ENCODE measurements around the gene ZBTB45. TPM values are rescaled to one million over a fixed set of nuclear protein-coding genes. Genes with fewer than 3 reads are reported as not detected.

ZBTB45 gene
- total and polyA plus RNA-seq, 9 of the 15 experiments (the other 6 are each of a cell fraction or from before 2014, with no cell fraction given): 0.08 to 16.1 (median 1.8) TPM

GRCh38 chr19:58558623-58559274 is 39.1 kb upstream of the ZBTB45 start (continued):
- TF ChIP-seq POLR2B (IDR thresholded peaks at IDR 0.05; ENCODE audit: low read depth, partially characterized antibody) (peak; percentile 46), SMARCA5 (IDR thresholded peaks at IDR 0.05) (no peak), ZNF146 (CRISPR knock-in tag; IDR thresholded peaks at IDR 0.05; ENCODE audit: unreplicated experiment) (no peak), BACH1 (tag; IDR thresholded peaks at IDR 0.05) (no peak), RBM15 (IDR thresholded peaks at IDR 0.05; ENCODE audit: insufficient read depth, low read length) (no peak), HES1 (IDR thresholded peaks at IDR 0.05; ENCODE audit: low read depth) (no peak), HMG20B (CRISPR knock-in tag; IDR thresholded peaks at IDR 0.05) (no peak), RERE (CRISPR knock-in tag; IDR thresholded peaks at IDR 0.05; ENCODE audit: borderline replicate concordance) (no peak), POLR2AphosphoS2 (IDR thresholded peaks at IDR 0.05; ENCODE audit: low read length) (no peak), POLR2AphosphoS5 (IDR thresholded peaks at IDR 0.05; ENCODE audit: control insufficient read depth, insufficient read depth, low read depth, low read length) (no peak; the same call in 1 of the 2 replicates), CBFA2T2 (conservative IDR thresholded peaks at IDR 0.05) (no peak), POLR3G (IDR thresholded peaks at IDR 0.05; ENCODE audit: extremely low read depth, insufficient read length, insufficient replicate concordance) (no peak), RAD21 (CRISPR knock-in tag; conservative IDR thresholded peaks at IDR 0.05 in 1 of 2, IDR thresholded peaks at IDR 0.05 in 1 of 2) (no peak), E2F3 (CRISPR knock-in tag; IDR thresholded peaks at IDR 0.05) (no peak), ZC3H11A (IDR thresholded peaks at IDR 0.05; ENCODE audit: low read depth, low read length) (no peak), SP2 (IDR thresholded peaks at IDR 0.05; ENCODE audit: extremely low read depth, low read depth, low read length, poor library complexity, severe bottlenecking) (no peak), EWSR1 (IDR thresholded peaks at IDR 0.05; ENCODE audit: borderline replicate concordance, low read depth, partially characterized antibody) (no peak), PCBP2 (IDR thresholded peaks at IDR 0.05; ENCODE audit: low read depth, low read length, poor library complexity, severe bottlenecking) (no peak), SMAD2 (IDR thresholded peaks at IDR 0.05; ENCODE audit: low read depth, low read length) (no peak), HIVEP1 (CRISPR knock-in tag; IDR thresholded peaks at IDR 0.05) (no peak), ARID2 (IDR thresholded peaks at IDR 0.05) (no peak), SETDB1 (IDR thresholded peaks at IDR 0.05; ENCODE audit: low read length) (no peak), NCOA1 (IDR thresholded peaks at IDR 0.05; ENCODE audit: low read depth) (no peak), RFX5 (IDR thresholded peaks at IDR 0.05; ENCODE audit: low read depth, low read length) (no peak), ZNF212 (CRISPR knock-in tag; IDR thresholded peaks at IDR 0.05) (0 out of 2 replicates have a peak, but pooled peaks have one; percentile 42)

Measured in K562 (cell line).